ENCODE measurements around the gene UBE2G2. TPM values are rescaled to one million over a fixed set of nuclear protein-coding genes. Genes with fewer than 3 reads are reported as not detected.
A peak's percentile ranks its signal among the peaks of the same experiment; 100 is the strongest.

UBE2G2 gene
- total RNA-seq, 4 donors from 2014 or later = 40.8 to 78.0 (median 60.5) TPM

- intact Hi-C loops (cut with DNase I; ENCODE audit: low total_unique reads) = no loop called here
- Histone ChIP-seq H3K4me3 (no peak overlapping the region), H3K4me1 (peaks cover 16 to 72% (median 58%) of the 10 kb centered on the region in 4 donors), H3K27me3 (no peaks in the 10 kb centered on the region), H3K36me3 (peaks cover 0 to 17% (median 8%) of the 10 kb centered on the region in 4 donors), H3K27ac (peak overlapping the region; percentile 54 to 77 (median 62)), H3K9me3 (no peaks in the 10 kb centered on the region)
- DNase-seq = peak; percentile 75
- 60 to 91% methylated on average over 7 to 12 of the region's 12 CpGs for WGBS, 2 donors (ENCODE audit: low coverage in 1 of 2)
- in situ Hi-C loops (cut with MboI; ENCODE audit: low pct_ligation_motif_present in 1 of 4, low pct_unique_long_range_greater_than_20kb in 1 of 4, low sequenced_read_pairs in 3 of 4) = no loop called here
- TF ChIP-seq CTCF (IDR thresholded peaks at IDR 0.05) = no peak
- peak in 2 of 3 donors; percentile 49 to 57 for TF ChIP-seq POLR2AphosphoS5 (IDR thresholded peaks at IDR 0.05)
- TF ChIP-seq POLR2A (IDR thresholded peaks at IDR 0.05) = no peak
Measured at GRCh38 chr21:44849616-44850130, 48.1 kb upstream of the UBE2G2 start.

GRCh38 chr21:44848821-44849521 lies 47.4 kb upstream of the UBE2G2 start:
- no peak for TF ChIP-seq POLR2AphosphoS5 (IDR thresholded peaks at IDR 0.05)
- no peak for TF ChIP-seq POLR2A (IDR thresholded peaks at IDR 0.05)

GRCh38 chr21:44847261-44848056 lies 45.8 kb upstream of the UBE2G2 start:
- H3K27ac ChIP-seq = no peak overlapping the region
- WGBS, 2 donors (ENCODE audit: low coverage in 1 of 2) = 87% methylated on average over 24 of the region's 24 CpGs; no CpG with 5 or more reads in 1 of the 2 donors
- peaks cover 16 to 55% (median 44%) of the 10 kb centered on the region in 4 donors for H3K4me1 ChIP-seq
- no peak overlapping the region for H3K4me3 ChIP-seq
- no peaks in the 10 kb centered on the region for H3K27me3 ChIP-seq
- H3K9me3 ChIP-seq = no peaks in the 10 kb centered on the region
- DNase-seq = no peak
- in situ Hi-C loops (cut with MboI; ENCODE audit: low pct_ligation_motif_present in 1 of 4, low pct_unique_long_range_greater_than_20kb in 1 of 4, low sequenced_read_pairs in 3 of 4) = no loop called here
- intact Hi-C loops (cut with DNase I; ENCODE audit: low total_unique reads) = no loop called here
- TF ChIP-seq POLR2A (IDR thresholded peaks at IDR 0.05) = no peak
- TF ChIP-seq EP300 (IDR thresholded peaks at IDR 0.05; ENCODE audit: low read depth) = no peak
- TF ChIP-seq CTCF (IDR thresholded peaks at IDR 0.05) = no peak
- TF ChIP-seq POLR2AphosphoS5 (IDR thresholded peaks at IDR 0.05) = no peak
- peaks cover 0 to 13% (median 6%) of the 10 kb centered on the region in 4 donors for H3K36me3 ChIP-seq

More at GRCh38 chr21:44848821-44849521, 47.4 kb upstream of the UBE2G2 start:
- WGBS, 2 donors (ENCODE audit: low coverage in 1 of 2) = 89% methylated on average over 31 of the region's 36 CpGs; no CpG with 5 or more reads in 1 of the 2 donors
- peaks cover 16 to 70% (median 58%) of the 10 kb centered on the region in 4 donors for H3K4me1 ChIP-seq
- in situ Hi-C loops (cut with MboI; ENCODE audit: low pct_ligation_motif_present in 1 of 4, low pct_unique_long_range_greater_than_20kb in 1 of 4, low sequenced_read_pairs in 3 of 4) (no loop called here), intact Hi-C loops (cut with DNase I; ENCODE audit: low total_unique reads) (no loop called here)
- DNase-seq = no peak
- no peak overlapping the region for H3K4me3 ChIP-seq
- H3K27me3 ChIP-seq = no peaks in the 10 kb centered on the region
- H3K9me3 ChIP-seq = no peaks in the 10 kb centered on the region
- peaks cover 0 to 13% (median 6%) of the 10 kb centered on the region in 4 donors for H3K36me3 ChIP-seq
- peak overlapping the region; percentile 54 to 77 (median 62) for H3K27ac ChIP-seq

GRCh38 chr21:44846485-44847260 lies 45.1 kb upstream of the UBE2G2 start:
- peaks cover 16 to 52% (median 41%) of the 10 kb centered on the region in 4 donors for H3K4me1 ChIP-seq
- in situ Hi-C loops (cut with MboI; ENCODE audit: low pct_ligation_motif_present in 1 of 4, low pct_unique_long_range_greater_than_20kb in 1 of 4, low sequenced_read_pairs in 3 of 4) (no loop called here), intact Hi-C loops (cut with DNase I; ENCODE audit: low total_unique reads) (no loop called here)
- H3K4me3 ChIP-seq = no peak overlapping the region
- peaks cover 0 to 13% (median 6%) of the 10 kb centered on the region in 4 donors for H3K36me3 ChIP-seq
- H3K27ac ChIP-seq = peak overlapping the region in 1 of 4 donors; percentile 22
- no peaks in the 10 kb centered on the region for H3K27me3 ChIP-seq
- peak; percentile 61 for DNase-seq
- no peaks in the 10 kb centered on the region for H3K9me3 ChIP-seq
- TF ChIP-seq CTCF (IDR thresholded peaks at IDR 0.05) = no peak
- no peak for TF ChIP-seq POLR2AphosphoS5 (IDR thresholded peaks at IDR 0.05)
- TF ChIP-seq POLR2A (IDR thresholded peaks at IDR 0.05) = no peak
- no peak for TF ChIP-seq EP300 (IDR thresholded peaks at IDR 0.05; ENCODE audit: low read depth)
- 36 to 39% methylated on average over 14 to 25 of the region's 27 CpGs for WGBS, 2 donors (ENCODE audit: low coverage in 1 of 2)
